ENCODE measurements around the gene LIMCH1.
"Not testable (repeated sequence)": the region's sequence is repeated elsewhere in the genome, so short reads cannot be mapped to it uniquely, and the experiment has no call there.

LIMCH1 gene, protein sequence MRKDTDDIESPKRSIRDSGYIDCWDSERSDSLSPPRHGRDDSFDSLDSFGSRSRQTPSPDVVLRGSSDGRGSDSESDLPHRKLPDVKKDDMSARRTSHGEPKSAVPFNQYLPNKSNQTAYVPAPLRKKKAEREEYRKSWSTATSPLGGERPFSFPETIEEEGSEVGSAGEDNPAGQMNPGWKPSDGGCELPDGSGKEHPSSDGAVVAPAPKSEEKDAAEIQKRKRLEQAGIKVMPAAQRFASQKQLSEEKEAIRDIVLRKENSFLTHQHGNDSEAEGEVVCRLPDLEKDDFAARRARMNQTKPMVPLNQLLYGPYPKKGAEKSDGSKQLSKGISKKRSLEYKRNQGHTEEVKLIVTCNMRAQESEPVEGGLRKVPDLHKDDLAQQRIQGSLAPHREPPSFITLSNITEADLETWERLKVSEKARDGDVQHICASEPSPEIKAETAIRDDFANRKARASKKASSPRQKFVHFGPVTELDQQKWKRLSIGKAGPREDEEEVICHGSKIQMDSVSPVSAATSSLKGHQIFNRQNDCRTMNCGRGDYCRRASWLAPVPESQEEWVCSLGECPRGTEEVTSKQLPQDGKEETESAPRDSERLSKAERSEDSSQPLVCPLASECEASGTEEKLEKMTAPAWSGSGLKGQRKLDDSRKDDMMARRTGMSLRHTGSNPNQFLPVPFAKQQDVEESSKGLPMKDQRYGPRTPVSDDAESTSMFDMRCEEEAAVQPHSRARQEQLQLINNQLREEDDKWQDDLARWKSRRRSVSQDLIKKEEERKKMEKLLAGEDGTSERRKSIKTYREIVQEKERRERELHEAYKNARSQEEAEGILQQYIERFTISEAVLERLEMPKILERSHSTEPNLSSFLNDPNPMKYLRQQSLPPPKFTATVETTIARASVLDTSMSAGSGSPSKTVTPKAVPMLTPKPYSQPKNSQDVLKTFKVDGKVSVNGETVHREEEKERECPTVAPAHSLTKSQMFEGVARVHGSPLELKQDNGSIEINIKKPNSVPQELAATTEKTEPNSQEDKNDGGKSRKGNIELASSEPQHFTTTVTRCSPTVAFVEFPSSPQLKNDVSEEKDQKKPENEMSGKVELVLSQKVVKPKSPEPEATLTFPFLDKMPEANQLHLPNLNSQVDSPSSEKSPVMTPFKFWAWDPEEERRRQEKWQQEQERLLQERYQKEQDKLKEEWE (N-terminal part only)

DNA sequence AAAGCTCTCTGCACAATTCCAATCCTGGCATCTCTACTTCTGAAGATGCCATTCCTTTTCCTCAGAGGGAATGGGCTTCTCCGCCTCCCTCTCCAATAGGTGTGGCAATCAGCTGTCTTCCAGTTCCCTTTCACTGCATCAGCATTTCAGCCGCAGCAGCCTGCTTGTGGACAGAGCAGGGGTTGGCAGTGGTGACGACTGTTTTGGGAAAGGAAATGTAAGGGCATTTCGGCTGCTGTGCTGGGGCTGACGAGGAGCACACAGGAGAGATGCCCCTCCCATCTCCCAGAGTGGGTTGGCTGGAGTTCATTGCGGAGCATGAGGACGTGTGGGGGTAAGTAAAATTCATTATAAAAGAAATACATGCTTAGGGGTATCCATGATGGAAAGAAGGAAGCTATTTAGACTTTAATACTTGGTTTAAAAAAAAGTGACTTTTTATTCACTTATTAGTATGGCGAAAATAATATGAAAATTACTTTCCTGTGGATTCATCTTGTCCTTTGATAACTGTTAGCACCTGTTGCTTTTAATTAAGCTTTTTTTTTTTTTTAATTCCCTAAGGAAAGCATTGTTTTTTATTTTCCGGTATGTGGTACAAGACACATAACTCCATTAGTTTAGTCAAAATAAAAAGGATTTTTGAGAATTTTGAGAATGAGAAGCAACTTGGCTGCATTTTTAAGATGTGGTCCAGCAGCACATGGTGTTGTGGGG lies at the start of gene LIMCH1:
Gene LIMCH1 (plus strand): TSS at position 141 of the 717 bp plus-strand sequence. CDS start 67,839 bp downstream, outside the sequence.
- DNase-seq (ENCODE audit: low read depth, low spot score) = no peak

DNA sequence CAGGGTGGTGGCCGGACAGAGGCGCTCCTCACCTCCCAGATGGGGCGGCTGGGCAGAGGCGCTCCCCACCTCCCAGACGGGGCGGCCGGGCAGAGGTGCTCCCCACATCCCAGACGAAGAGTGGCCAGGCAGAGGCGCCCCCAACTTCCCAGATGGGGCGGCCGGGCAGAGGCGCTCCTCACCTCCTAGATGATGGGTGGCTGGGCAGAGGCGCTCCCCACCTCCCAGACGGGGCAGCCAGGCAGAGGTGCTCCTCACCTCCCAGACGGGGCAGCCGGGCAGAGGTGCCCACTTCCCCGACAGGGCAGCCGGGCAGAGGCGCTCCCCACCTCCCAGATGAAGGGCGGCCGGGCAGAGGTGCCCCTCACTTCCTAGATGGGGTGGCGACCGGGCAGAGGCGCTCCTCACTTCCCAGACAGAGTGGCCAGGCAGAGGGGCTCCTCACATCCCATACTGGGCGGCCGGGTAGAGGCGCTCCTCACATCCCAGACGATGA lies 46.8 kb upstream of the LIMCH1 start:
- not testable (repeated sequence) for DNase-seq (ENCODE audit: low read depth, low spot score)

DNA sequence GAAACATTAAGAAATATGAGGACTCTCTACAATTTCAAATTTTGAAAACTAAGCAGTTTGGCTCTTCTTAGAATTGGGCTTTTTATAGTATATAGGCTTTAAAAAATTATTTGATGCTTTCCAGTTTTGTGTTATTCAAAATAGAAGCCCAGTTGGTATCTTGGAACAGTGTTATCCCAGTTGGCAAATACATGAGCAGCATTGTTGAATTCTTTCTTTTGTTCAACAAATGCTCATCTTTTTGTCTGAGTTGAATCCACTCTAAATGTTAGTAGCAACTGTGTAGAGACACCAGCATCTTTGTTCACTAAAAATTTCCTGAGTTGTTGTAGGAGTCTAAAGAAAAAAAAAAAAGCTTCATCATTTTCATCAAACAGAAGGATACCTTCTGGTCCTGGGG lies 41.0 kb upstream of the LIMCH1 start:
- DNase-seq (ENCODE audit: low read depth, low spot score) = no peak

DNA sequence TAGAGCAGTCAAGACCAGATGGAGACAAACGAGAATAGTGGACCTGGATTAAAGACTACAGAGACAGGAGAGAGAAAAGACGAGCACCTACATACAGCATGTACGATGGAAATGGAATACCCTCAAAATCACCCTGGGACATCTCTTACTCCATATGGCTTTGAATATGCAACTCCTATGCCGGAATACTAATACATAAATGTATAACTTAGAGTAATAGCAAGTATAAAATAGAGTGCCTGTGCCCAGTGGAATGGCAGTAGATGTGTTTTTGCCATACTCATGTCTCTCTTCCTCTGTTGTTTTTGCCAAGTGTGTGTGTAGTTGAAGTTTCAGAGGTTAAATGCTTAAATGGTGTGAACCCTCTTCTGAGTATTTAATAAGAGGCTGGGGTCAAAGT lies 39.8 kb upstream of the LIMCH1 start:
- DNase-seq (ENCODE audit: low read depth, low spot score) = no peak

DNA sequence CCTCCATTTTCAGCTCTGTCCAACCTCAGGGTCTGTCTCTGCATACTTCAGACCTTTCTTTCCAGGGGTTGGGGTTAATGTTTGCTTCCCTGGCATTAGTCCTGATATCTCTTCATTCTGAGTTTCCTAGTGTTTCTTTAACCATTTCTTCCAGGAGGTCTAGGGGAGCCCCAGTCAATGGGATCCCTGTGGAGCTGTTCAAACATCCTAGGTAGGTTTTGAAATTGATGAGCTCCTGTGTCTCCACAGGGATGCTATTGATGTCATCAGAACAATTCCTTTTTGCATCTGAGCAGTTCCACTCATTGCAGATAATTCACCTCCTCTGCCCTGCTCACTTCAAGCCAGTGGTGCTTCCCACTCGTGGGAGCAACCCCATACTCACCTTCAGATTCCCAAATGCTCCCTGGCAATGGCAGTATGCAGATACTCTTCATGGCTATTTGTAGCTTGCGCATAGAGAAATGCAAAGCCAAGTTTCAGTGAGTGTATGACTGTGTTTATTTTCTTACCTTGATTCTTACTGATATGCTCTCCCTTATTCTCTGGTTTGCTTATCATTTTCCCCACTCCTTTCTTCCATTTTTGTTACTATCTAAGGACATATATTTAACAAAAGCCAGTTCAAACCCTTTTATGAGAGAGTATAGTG lies 33.7 kb upstream of the LIMCH1 start:
- no peak for DNase-seq (ENCODE audit: low read depth, low spot score)

DNA sequence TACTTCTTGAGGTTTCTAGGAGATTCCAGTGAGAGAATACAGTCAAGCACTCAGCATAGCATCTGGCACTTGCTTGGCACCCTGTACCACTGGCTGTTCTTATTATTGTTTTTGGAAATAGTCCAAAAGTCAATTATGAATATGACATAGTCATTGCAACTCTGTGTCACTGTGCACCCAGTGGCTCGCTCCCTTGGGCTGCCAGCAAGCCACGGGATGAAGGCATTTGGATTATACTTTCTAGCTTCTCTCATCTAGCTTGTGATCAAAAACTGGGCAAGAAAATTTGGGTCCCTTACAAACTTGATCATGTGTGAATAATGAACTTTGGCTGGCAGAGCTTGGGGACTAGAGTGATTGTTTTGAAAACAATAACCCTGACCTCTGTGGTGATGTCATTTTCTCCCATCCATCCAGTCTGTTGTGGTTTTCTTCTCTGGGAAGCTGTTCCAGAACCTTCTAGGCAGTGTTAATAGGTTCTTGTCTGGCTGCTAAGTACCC lies 32.7 kb upstream of the LIMCH1 start:
- no peak for DNase-seq (ENCODE audit: low read depth, low spot score)

DNA sequence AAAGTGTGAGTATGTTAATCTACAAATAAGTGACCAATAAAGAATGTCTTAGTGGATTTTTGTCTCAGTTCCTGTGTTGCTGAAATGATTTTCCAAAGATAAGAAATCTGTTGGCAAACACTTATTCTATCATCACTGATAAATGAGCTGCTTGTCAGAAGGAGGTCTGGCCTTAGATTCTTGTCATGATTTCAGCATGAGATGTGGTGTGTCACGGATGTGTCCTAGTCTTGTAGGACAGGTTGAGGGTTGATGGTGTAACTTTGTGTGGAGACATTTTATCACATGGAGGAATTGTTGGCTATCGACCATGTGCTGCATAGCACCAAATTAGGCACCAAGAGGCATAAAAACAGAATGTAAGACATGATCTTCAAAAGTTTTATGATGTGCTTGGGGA lies 31.8 kb upstream of the LIMCH1 start:
- no peak for DNase-seq (ENCODE audit: low read depth, low spot score)

DNA sequence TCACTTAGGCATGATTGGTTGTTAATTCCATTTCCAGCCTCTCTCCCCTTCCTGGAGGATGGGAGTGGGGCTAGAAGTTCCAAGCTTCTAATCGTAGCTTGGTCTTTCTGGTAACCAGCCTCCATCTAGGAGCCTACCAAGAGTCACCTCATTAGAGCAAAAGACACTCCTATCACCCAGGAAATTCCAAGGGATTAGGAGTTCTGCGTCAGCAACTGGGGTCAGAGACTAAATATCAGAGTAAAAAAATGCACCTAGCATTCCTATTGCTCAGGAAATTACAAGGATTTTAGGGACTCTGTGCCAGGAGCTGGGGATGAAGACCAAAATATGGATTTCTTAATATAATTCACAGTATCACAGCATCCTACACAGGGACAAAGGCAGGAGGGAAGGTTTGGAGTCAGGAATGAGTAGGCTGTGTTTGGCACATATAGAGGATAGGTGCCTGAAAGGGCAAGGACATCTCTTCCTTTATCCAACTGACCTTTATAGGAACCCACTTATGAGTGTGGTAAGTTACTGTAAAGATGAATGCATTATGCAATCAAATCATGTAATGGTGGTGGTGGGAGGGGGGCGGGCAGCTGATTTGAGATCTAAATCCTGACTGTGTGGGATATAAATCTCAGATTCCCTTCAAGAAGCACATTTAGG lies 30.5 kb upstream of the LIMCH1 start:
- DNase-seq (ENCODE audit: low read depth, low spot score) = no peak

DNA sequence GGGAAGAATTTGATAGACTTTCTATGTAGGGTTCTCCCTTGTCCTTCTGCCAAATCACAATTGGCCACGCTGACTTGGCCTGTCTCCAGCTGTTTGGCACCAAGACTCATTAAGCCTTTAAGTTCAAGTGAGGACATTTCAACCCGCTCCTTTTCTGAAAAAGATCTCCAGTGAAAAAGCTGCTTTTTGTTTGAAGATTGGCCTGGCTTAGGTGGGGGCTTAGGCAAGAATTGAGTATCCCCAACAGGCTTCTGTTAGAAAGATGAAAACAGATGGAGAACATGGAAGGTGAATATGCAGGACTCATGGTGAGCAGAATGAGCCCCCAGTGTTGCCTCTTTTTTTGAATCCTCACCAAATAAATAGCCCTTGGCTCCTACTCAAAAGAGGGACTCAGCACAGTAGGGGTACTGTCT lies 28.5 kb upstream of the LIMCH1 start:
- DNase-seq (ENCODE audit: low read depth, low spot score) = no peak

DNA sequence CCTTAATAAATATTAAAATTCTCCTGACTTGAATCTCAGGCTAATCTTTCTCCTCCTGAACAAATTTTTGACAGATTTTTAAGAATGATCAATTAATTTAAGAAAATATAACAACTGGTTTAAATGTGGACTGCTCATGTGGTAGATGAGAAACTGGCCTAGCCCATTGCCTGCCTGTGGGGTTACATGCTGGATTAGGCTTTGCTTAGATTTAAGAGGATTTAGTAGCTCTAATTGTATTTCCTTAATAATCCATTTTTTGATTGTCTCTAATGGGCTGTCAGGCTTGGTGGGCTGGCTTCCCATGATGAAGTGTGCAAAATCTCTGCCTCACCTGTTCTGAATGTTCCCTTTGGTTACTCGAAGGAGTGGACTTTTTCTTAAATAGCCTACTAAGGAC lies 27.8 kb upstream of the LIMCH1 start:
- DNase-seq (ENCODE audit: low read depth, low spot score) = no peak

DNA sequence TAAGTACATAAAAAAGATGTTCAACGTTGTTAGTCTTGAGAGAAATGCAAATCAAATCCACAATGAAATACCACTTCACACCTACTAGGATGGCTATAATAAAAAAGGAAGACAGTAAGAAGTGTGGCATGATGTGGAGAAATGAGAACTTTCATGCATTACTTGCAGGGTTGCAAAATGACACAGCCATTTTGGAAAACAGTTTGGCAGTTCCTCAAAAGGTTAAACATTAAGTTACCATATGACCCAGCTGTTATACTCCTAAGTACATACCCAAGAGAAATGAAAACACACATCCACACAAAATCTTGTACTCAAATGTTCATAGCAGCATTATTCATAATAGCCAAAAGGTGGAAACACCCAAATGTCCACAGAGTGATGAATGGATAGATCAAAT lies 25.8 kb upstream of the LIMCH1 start:
- DNase-seq (ENCODE audit: low read depth, low spot score) = no peak

DNA sequence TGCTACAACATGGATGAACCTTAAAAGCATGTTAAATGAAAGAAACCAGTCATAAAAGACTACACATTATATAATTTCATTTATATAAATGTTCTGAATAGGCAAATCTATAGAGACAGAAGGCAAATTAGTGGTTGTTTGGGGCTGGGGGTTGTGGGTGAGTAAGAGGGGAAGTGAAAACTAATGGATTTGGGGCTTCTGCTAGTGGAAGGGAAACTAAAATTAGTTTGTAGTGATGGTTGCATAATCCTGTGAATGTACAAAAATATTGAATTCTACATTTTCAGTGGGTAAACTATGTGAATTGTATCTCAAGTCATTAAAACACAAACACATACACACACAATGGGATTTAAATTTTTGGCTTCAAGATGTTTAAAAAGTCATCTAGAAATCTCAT lies 25.4 kb upstream of the LIMCH1 start:
- DNase-seq (ENCODE audit: low read depth, low spot score) = no peak

DNA sequence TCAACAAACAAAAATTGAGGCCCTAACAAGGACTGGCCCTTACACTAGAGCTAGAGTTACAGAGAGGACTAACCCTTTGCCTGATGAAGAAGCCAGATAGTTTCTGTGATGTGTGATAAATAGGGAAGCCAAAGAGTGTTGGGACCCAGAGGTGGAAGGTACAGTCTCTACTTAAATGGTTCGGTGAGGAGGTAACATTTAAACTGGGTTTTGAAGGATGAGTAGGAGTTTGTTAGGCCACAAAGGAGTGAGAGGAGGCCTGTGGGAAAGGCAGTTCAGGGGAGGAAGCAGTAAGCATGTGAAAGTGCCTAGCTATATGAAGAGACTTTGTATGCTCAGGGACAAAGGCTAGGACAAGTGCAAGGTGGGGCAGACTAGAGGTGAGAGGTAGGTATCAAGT lies 23.8 kb upstream of the LIMCH1 start:
- DNase-seq (ENCODE audit: low read depth, low spot score) = no peak

DNA sequence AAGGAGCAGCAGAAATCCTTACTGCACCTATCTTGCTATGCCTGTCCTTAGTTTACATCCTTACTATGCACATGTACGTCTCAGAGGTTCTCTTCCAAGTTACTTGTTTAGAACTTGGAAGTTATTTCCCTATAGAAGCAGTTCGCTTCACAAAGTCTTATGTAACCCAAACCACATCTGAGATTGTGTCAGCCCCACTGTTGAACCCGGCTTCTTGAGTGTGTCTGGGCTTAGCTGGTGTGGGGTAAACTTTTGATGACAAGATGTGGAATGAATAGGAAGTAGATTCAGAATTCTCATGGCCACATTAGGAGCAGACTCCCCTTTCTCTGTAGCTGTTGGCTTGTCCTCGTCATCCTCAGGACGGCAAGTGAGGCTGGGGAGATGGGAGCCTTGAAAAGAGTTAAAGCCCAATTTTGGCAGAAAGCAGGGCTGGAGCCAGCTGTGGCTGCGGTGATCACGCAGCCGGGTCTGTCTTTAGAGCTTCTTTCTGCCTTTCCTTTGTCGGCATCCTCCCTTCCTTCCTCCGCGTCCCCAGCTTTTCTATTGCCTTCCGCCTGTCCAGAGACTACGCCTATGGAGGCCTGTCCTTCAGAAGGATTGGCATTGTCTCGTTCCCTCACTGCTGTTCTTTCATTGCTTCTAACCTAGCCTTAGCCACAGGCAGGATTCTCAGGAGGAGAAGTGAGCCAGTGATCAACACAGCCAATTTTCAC lies 23.0 kb upstream of the LIMCH1 start:
- DNase-seq (ENCODE audit: low read depth, low spot score) = no peak

DNA sequence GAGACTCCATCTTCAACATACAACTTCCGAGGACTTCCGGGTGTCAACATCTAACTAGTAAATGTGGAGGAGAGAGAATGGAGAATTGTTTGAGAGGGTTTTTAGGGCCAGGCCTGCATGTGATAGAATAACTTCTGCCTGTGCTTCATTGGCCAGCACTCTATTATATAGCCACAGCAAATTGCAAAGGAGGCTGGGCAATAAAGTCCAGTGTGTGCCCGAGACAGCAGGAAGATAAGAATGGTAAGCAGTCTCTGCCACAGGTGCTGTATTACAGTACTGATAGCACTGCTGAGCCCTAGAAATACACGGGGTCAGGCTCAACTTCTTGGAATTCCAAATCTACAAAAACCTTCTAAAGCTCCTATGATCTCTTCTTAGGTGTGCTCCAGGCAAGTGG lies 20.8 kb upstream of the LIMCH1 start:
- no peak for DNase-seq (ENCODE audit: low read depth, low spot score)

DNA sequence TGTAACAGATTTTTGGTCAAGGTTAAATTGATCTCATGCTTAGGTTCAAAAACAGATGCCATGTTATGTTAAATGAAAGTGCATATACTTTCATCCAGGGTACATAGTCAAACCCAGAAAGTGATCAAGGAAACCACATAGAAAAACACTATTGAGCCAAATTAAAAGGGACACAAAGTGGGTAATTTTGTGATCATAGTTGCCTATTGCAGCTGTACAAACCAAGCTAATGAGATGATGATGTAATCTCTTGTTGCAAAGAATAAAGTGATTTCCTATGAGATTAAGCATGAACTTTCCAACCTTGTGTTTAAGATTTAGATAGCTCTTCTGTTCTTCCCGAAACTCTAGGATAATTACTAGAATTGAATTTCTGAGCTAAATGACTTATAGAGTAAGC lies 20.2 kb upstream of the LIMCH1 start:
- no peak for DNase-seq (ENCODE audit: low read depth, low spot score)

DNA sequence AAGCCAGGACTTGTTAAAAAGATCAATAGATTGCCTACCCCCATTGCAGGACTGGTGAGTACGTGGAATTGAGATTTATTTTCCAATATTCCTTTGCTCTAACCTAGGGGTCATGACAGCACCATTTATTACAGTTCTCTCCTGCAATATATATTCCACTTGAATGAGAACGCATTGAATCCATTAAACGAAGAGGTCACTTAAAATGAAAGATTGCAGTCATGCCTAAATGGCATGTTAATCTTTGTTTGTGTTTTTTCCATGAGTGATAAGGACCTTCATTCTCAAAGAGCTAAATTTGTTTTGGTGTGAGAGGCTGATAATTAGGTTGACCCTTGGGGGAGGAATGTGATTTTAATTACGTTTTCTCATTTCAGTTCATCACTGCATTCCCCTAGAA lies 13.5 kb upstream of the LIMCH1 start:
- DNase-seq (ENCODE audit: low read depth, low spot score) = no peak

DNA sequence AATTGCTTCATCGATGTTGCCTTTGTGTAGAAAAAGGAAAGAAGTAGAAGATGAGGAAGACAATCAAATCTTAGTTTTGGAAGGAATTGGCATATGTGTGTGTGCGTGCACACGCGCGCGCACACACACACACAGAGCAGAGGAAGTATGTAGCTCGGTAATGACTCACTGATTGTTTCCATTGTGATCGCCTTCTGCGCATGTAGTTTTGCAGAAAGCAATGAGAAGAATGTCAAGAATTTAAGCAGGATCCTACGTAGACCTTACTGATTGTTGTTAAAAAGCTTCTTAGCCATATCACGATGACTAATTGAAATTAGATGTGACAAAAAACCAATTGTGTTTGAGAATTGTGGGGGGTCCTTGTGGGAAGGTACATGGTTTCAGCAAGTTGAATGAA lies 12.8 kb upstream of the LIMCH1 start:
- no peak for DNase-seq (ENCODE audit: low read depth, low spot score)

DNA sequence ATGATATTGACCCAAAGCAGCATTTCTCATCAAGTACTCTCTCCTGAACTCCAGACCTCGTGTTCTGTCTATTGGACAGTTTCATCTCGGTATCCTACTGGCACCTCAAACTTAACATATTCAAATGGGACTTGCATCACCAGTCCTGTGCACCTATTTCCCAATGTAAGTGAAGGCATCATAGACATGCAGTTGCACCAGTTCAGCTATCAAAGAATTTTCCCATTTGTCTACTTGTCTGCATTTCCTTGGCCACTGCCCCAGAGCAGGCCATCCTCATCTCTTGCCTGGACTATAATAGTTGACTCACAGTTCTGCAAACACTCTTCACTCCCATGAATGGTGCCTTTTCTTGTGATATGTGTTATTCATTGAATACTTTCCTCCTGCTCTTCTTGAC lies 11.3 kb upstream of the LIMCH1 start:
- no peak for DNase-seq (ENCODE audit: low read depth, low spot score)

Data from activated naive CD8-positive, alpha-beta T cell treated with anti-CD3 and anti-CD28 coated beads, Interleukin-2, amount 50 U/mL, for 16 hours (primary cell).